COLO829 (cell line): ENCODE data around the gene CDON.
"Not testable (repeated sequence)": the region's sequence is repeated elsewhere in the genome, so short reads cannot be mapped to it uniquely, and the experiment has no call there.

Experiments
- DNase-seq: peaks from one replicate; pipeline ENCODE4 v3.0.0; 2012; ENCODE audit warnings: low spot score

The CDON gene

GRCh38 chr11:126048197-126048596 lies 14.5 kb downstream of the CDON start:
- DNase-seq: no peak

GRCh38 chr11:126046570-126047195 lies 16.0 kb downstream of the CDON start:
- no peak for DNase-seq

GRCh38 chr11:126039485-126040271 lies 23.0 kb downstream of the CDON start:
- no peak for DNase-seq

- DNase-seq: no peak
Measured at GRCh38 chr11:126035718-126036117, 26.9 kb downstream of the CDON start.

- DNase-seq: no peak
Measured at GRCh38 chr11:126034933-126035425, 27.7 kb downstream of the CDON start.

- no peak for DNase-seq
Measured at GRCh38 chr11:126034039-126034932, 28.4 kb downstream of the CDON start.

GRCh38 chr11:126032375-126032774 lies 30.3 kb downstream of the CDON start:
- DNase-seq: no peak

- no peak for DNase-seq
Measured at GRCh38 chr11:126029805-126030204, 32.9 kb downstream of the CDON start.

GRCh38 chr11:126029237-126029636 lies 33.4 kb downstream of the CDON start:
- no peak for DNase-seq

- not testable (repeated sequence) for DNase-seq
Measured at GRCh38 chr11:126028534-126028933, 34.1 kb downstream of the CDON start.

- no peak for DNase-seq
Measured at GRCh38 chr11:126026579-126026978, 36.1 kb downstream of the CDON start.

GRCh38 chr11:126025822-126026221 lies 36.8 kb downstream of the CDON start:
- no peak for DNase-seq

GRCh38 chr11:126024123-126024522 lies 38.5 kb downstream of the CDON start:
- no peak for DNase-seq

GRCh38 chr11:126012852-126013251 lies 49.8 kb downstream of the CDON start:
- DNase-seq: no peak

GRCh38 chr11:126011754-126012153 lies 50.9 kb downstream of the CDON start:
- no peak for DNase-seq

GRCh38 chr11:126011265-126011664 lies 51.4 kb downstream of the CDON start:
- no peak for DNase-seq

- no peak for DNase-seq
Measured at GRCh38 chr11:126008956-126009355, 53.7 kb downstream of the CDON start.

- DNase-seq: no peak
Measured at GRCh38 chr11:126007238-126007637, 55.4 kb downstream of the CDON start.

GRCh38 chr11:126006068-126006467 lies 56.6 kb downstream of the CDON start:
- DNase-seq: no peak

- no peak for DNase-seq
Measured at GRCh38 chr11:126002181-126002580, 60.5 kb downstream of the CDON start.

GRCh38 chr11:125999234-125999880 lies 63.3 kb downstream of the CDON start:
- no peak for DNase-seq

- no peak for DNase-seq
Measured at GRCh38 chr11:125998267-125998666, 64.4 kb downstream of the CDON start.
